HG03520 (cell line): ENCODE results near the gene KCNK7.

Experiments used
- ATAC-seq: cut with Tn5 transposase; IDR thresholded peaks from one replicate; pipeline ENCODE4 v1.9.1; 2021; ENCODE audit warnings: mild to moderate bottlenecking, moderate library complexity; ENCODE audit not compliant: unreplicated experiment

The KCNK7 gene

GRCh38 chr11:65629579-65629978 lies 34.0 kb upstream of the KCNK7 start:
- no peak for ATAC-seq

- no peak for ATAC-seq
Measured at GRCh38 chr11:65627202-65627601, 31.6 kb upstream of the KCNK7 start.

- ATAC-seq: no peak
Measured at GRCh38 chr11:65625628-65626342, 30.2 kb upstream of the KCNK7 start.

- ATAC-seq: no peak
Measured at GRCh38 chr11:65624931-65625627, 29.5 kb upstream of the KCNK7 start.

- no peak for ATAC-seq
Measured at GRCh38 chr11:65623852-65624616, 28.4 kb upstream of the KCNK7 start.

- ATAC-seq: no peak
Measured at GRCh38 chr11:65623177-65623576, 27.6 kb upstream of the KCNK7 start.

- no peak for ATAC-seq
Measured at GRCh38 chr11:65622011-65622410, 26.4 kb upstream of the KCNK7 start.

GRCh38 chr11:65621460-65621859 lies 25.9 kb upstream of the KCNK7 start:
- ATAC-seq: no peak

GRCh38 chr11:65620666-65621065 lies 25.1 kb upstream of the KCNK7 start:
- ATAC-seq: no peak

GRCh38 chr11:65619281-65619928 lies 23.8 kb upstream of the KCNK7 start:
- no peak for ATAC-seq

GRCh38 chr11:65618763-65619162 lies 23.2 kb upstream of the KCNK7 start:
- no peak for ATAC-seq

- ATAC-seq: no peak
Measured at GRCh38 chr11:65617990-65618751, 22.6 kb upstream of the KCNK7 start.

- ATAC-seq: no peak
Measured at GRCh38 chr11:65617136-65617850, 21.7 kb upstream of the KCNK7 start.

- no peak for ATAC-seq
Measured at GRCh38 chr11:65616575-65617001, 21.0 kb upstream of the KCNK7 start.

- peak; percentile 4 for ATAC-seq
Measured at GRCh38 chr11:65615950-65616574, 20.5 kb upstream of the KCNK7 start.

- peak; percentile 77 for ATAC-seq
Measured at GRCh38 chr11:65615229-65615949, 19.8 kb upstream of the KCNK7 start, which contains the start of gene PCNX3. Gene PCNX3, plus strand, starts transcription at chr11:65615776. Its CDS starts 536 bp downstream, at chr11:65616312.

- ATAC-seq: no peak
Measured at GRCh38 chr11:65613091-65613928, 17.7 kb upstream of the KCNK7 start.

GRCh38 chr11:65612691-65613090 lies 17.1 kb upstream of the KCNK7 start:
- ATAC-seq: no peak
